Inferior parietal cortex (tissue), 1 donor: Measurements from ENCODE around the gene UBXN1.
"Not testable (repeated sequence)": the region's sequence is repeated elsewhere in the genome, so short reads cannot be mapped to it uniquely, and the experiment has no call there.

ENCODE experiments used
- DNase-seq: peaks from one replicate; pipeline ENCODE4 v3.0.0-alpha.2; 2016; ENCODE audit errors: extremely low spot score

Gene UBXN1

DNA sequence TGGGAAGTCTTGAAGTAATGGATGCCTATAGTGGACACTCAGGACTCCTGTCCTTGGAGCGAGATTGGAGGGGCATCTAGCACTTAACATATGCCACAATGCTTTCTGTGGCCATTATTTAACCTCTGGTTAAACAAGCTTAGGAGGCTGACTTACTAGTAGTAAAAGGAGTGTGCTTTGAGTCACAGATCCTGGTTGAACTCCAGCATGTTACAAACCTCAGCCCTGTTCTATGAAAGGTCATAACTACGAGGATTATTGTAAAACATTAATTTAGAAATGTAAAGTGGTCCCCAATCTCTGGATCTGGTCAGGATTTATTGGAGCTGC, 5.7 kb downstream of the UBXN1 start:
- DNase-seq = no peak

DNA sequence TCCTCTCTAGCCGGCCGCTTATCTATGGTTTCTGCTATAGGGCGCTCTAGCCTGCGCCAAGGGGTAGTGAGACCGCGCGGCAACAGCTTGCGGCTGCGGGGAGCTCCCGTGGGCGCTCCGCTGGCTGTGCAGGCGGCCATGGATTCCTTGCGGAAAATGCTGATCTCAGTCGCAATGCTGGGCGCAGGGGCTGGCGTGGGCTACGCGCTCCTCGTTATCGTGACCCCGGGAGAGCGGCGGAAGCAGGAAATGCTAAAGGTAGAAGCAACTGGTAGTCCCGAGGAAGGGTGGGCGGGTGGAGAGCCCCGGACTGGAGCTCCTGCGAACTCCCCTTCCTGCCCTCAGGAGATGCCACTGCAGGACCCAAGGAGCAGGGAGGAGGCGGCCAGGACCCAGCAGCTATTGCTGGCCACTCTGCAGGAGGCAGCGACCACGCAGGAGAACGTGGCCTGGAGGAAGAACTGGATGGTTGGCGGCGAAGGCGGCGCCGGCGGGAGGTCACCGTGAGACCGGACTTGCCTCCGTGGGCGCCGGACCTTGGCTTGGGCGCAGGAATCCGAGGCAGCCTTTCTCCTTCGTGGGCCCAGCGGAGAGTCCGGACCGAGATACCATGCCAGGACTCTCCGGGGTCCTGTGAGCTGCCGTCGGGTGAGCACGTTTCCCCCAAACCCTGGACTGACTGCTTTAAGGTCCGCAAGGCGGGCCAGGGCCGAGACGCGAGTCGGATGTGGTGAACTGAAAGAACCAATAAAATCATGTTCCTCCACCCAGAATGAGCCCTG, 7.1 kb downstream of the UBXN1 start, which contains the start of the genes LBHD1 and UQCC3:
LBHD1 (minus strand) TSS at position 660 of the 782 bp plus-strand sequence. CDS start 2,236 bp downstream, outside the sequence.
UQCC3 (plus strand) TSS at position 66 of the 782 bp plus-strand sequence; CDS start at position 139, 73 bp downstream.
- DNase-seq = peak; percentile 89

DNA sequence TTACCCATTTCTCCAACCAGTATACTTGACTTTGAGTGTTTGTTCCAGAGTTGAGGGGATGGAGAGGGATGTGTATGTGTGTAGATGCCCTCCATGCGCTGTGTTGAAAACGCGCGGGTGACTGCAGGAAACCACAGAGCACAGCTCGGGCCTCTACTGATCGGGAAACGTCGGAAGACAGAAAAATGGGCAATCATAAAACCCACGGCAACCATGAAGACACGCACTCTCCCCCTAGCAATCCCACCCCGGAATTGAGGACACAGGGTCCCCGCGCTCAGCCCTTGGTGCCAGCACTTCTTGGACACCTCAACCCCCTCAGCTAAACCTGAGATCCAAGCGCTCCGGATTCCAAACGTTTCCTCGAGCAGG, 7.7 kb downstream of the UBXN1 start:
- no peak for DNase-seq

GRCh38 chr11:62669420-62670161, 9.3 kb downstream of the UBXN1 start:
- no peak for DNase-seq

DNA sequence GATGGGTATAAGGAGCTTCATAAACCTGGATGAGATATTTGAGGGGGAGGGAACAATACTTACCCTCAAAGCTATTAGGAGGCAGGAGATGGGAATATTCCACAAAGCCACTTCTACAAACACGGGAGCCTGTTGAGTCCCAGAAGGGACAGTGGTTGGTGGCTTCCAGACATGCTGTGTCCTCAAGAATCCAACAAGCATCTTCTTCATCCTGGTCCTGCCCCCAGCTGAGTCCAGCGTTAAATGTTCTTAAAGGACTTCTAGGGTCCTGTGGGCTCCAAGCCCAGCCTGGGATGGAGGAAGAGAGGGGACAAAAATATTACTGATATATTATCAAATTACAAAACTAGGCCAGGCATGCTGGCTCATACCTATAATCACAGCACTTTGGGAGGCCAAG, 11.4 kb downstream of the UBXN1 start:
- no peak for DNase-seq

DNA sequence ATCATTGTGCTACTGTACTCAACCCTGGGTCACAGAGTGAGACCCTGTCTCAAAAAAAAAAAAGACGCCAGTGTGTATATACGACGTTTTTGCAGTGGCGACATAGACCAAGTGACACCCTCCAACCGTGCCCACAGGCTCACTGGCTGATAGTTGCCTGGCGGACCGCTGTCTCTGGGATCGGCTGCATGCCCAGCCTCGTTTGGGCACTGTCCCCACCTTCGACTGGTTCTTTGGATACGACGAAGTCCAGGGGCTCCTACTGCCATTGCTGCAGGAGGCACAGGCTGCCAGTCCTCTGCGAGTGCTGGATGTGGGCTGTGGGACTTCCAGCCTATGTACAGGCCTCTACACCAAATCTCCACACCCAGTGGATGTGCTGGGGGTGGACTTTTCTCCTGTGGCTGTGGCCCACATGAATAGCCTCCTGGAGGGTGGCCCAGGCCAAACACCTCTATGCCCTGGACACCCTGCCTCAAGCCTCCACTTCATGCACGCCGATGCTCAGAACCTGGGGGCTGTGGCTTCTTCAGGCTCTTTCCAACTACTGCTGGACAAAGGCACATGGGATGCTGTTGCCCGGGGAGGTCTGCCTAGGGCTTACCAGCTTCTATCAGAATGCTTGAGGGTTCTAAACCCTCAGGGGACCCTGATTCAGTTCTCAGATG, 12.5 kb downstream of the UBXN1 start:
- DNase-seq = no peak

DNA sequence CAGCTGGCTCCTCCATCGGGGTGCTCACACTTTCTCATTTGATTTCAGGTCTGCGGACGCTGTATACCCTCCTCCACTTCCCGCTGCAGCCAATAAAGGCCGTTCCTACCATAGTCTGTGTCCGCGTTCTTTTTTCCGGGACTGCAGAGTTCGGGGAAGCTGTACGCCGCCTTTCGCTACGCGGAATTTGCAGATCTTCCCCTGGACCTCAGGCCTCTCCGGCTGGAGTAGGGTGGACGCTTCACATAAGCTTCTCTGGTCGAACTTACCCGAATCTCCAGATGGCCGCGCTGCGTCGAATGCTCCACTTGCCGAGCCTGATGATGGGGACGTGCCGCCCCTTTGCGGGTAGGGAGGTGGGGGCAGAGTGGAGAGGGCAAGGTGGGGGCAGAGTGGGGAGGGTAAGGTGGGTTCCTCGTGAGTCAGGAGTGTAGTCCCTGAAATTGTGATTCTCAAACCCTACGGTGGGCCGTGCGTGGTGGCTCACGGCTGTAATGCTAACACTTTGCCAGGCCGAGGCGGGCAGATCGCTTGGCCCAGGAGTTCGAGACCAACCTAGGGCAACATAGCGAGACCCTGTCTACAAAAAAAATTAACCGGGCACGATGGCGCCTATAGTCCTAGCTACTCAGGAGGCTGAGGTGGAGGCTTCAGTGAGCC, 13.1 kb downstream of the UBXN1 start:
- DNase-seq = no peak

DNA sequence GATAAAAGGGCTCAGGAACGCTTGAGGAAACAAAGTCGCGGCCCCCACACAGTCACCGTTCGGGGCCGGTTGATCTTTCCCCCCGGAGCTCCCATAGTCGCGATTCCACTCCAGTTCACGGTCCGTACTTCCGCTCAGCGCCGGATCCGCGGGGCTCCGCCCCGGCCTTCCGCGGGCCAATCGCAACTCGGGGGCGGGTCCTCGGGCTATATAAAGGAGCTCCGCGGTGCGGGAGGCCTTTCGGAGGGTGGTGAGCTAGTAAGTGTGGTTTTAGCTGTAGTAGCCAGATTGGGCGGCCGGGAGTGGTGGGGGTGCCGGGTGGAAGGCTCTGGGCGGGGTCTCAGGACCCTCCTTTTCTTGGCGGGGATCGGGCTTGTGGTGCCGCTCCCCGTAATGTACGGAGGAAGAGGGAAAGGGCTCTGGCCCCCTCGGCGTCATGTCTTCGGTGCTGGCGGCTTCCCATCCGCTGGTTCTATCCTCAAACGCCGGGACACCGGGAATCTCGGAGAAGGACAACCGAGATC, 13.7 kb downstream of the UBXN1 start, which contains the start of the genes C11orf98 and CSKMT:
C11orf98 (minus strand) TSS at position 136 of the 524 bp plus-strand sequence; CDS start at position 95, 41 bp downstream.
CSKMT (plus strand) TSS at position 238 of the 524 bp plus-strand sequence. CDS start 568 bp downstream, outside the sequence.
- DNase-seq = peak; percentile 97

DNA sequence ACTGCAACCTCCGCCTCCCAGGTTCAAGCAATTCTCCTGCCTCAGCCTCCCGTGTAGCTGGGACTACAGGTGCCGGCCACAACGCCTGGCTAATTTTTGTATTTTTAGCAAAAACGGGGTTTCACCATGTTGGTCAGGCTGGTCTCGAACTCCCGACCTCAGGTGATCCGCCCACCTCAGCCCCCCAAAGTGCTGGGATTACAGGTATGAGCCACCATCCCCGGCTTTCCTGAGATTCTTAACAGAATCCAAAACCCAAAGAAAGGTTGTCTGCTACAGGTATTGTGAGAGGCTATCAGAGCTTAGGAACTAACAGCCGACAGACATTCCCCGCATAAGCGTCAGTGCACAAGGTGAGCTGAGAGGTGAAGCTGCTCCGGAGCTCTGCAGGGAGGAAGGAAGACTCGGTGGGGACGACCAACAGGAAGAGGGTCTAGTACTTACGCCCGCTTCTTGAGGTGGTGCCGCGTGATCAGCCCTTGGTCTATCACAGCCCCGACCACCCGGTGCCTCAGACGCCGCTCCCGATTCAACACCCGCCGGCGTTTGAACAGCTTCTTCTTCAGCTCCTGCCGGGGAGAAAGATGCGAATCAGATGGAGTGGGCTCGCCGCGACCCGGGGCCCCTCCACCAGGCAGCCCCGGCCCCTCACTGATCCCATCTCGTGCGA, 14.3 kb downstream of the UBXN1 start:
- DNase-seq = peak; percentile 35

- DNase-seq = no peak
Measured at GRCh38 chr11:62656796-62657429, 22.0 kb downstream of the UBXN1 start.

DNA sequence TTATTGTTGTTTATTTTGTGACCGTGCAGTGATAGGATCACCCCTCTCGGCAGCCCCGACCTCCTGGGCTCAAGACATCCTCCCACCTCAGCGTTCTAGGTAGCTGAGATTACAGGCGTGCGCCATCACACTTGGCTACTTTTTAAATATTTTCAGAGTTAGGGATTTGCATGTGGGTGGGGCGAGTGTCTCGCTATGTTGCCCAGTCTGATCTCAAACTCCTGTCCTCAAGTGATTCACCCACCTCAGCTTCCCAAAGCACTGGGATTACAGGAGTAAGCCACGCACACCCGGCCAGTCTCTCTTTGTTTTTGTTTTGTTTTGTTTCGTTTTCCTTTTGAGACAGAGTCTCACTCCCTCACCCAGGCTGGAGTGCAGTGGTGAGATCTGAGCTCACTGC, 24.6 kb downstream of the UBXN1 start:
- no peak for DNase-seq

GRCh38 chr11:62652161-62653006, 26.5 kb downstream of the UBXN1 start:
- DNase-seq = no peak

GRCh38 chr11:62650283-62650682, 28.6 kb downstream of the UBXN1 start:
- not testable (repeated sequence) for DNase-seq

DNA sequence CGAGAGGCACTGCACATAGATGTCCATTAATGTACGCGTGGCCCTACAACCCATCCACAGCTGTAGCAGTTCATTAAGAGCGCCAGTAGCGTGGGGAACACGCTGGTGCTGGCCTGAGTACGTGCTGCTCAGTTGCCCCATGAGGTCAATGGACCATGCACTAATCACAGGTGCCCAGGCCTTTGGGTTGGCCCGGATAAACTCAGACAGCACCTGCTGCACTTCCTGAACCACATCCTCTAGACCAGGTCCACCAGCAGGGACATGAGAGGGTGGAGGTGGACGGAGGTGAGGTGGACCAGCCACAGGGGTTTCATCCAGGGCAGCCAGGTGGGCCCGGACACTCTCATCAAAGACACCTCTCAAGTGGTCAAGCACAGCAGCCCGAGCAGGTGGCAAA, 29.4 kb downstream of the UBXN1 start:
- no peak for DNase-seq

DNA sequence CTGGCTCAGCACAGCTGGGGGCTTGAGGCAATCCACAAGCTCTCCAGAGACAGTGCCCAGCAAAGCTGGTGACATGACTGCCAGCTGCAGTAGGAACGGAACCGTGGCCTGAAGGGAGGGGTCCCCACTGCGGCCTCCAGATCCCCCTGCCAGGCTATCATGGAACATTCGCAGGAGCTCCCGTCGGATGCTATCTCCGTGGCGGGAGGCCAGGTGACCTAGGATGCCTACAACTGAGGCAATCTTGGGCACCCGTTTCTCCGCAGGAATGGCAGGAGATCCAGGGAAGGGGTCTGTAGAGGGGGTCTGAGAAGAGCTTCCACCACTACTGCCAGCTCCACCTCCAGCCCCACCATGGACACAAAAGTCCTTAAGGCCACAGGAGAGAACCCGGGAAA, 29.9 kb downstream of the UBXN1 start:
- no peak for DNase-seq

- DNase-seq = no peak
Measured at GRCh38 chr11:62648185-62648966, 30.5 kb downstream of the UBXN1 start.

- no peak for DNase-seq
Measured at GRCh38 chr11:62647609-62648005, 31.3 kb downstream of the UBXN1 start.

GRCh38 chr11:62646825-62647608, 31.9 kb downstream of the UBXN1 start:
- no peak for DNase-seq
